Endometrial microvascular endothelial cells (primary cell): ENCODE results near the gene TNIK. TPM values are rescaled to one million over a fixed set of nuclear protein-coding genes. Genes with fewer than 3 reads are reported as not detected.

Source experiments
- in situ Hi-C: cut with HindIII; loops from 2 replicates; pipeline ENCODE4 v1.10.0; 2017; ENCODE audit warnings: low sequenced_read_pairs, low pct_unique_long_range_greater_than_20kb; ENCODE audit errors: inconsistent ontology term
- total RNA-seq: library from RNA; depleted of rRNA; stranded (reverse); fragments of >200 nt; gene quantifications from one replicate; pipeline ENCODE4 v1.2.3, GENCODE V29; 2015; ENCODE audit errors: inconsistent ontology term

The TNIK gene
- total RNA-seq, 1 donor from 2014 or later, result 22.9 TPM

GRCh38 chr3:171472552-171472951 is 12.3 kb upstream of the TNIK start:
- in situ Hi-C loops, result no loop called here

- in situ Hi-C loops, result no loop called here
Observed at GRCh38 chr3:171470714-171471227, 10.6 kb upstream of the TNIK start.

- in situ Hi-C loops, result no loop called here
Observed at GRCh38 chr3:171469376-171469775, 9.2 kb upstream of the TNIK start.

GRCh38 chr3:171468296-171468906 is 8.2 kb upstream of the TNIK start:
- in situ Hi-C loops, result no loop called here

- in situ Hi-C loops, result no loop called here
Observed at GRCh38 chr3:171465763-171466162, 5.6 kb upstream of the TNIK start.

- in situ Hi-C loops, result no loop called here
Observed at GRCh38 chr3:171464462-171464861, 4.3 kb upstream of the TNIK start.

- in situ Hi-C loops, result no loop called here
Observed at GRCh38 chr3:171462224-171462623, 2.0 kb upstream of the TNIK start.

- in situ Hi-C loops, result no loop called here
Observed at GRCh38 chr3:171461525-171461917, 1.3 kb upstream of the TNIK start.

GRCh38 chr3:171460725-171461524 is 720 bp upstream of the TNIK start:
- in situ Hi-C loops, result no loop called here

- in situ Hi-C loops, result loop anchor here (10.0 kb wide), 1 partner anchor 275 kb away; no protein-coding TSS in a partner anchor
Observed at GRCh38 chr3:171459137-171459941, 866 bp downstream of the TNIK start.

- in situ Hi-C loops, result loop anchor here (10.0 kb wide), 1 partner anchor 274 kb away; no protein-coding TSS in a partner anchor
Observed at GRCh38 chr3:171458864-171459136, 1.4 kb downstream of the TNIK start.

GRCh38 chr3:171458071-171458863 is 1.9 kb downstream of the TNIK start:
- in situ Hi-C loops, result loop anchor here (10.0 kb wide), 1 partner anchor 273 kb away; no protein-coding TSS in a partner anchor

GRCh38 chr3:171457607-171458061 is 2.6 kb downstream of the TNIK start:
- in situ Hi-C loops, result loop anchor here (10.0 kb wide), 1 partner anchor 273 kb away; no protein-coding TSS in a partner anchor

- in situ Hi-C loops, result loop anchor here (10.0 kb wide), 1 partner anchor 272 kb away; no protein-coding TSS in a partner anchor
Observed at GRCh38 chr3:171456765-171457606, 3.2 kb downstream of the TNIK start.

GRCh38 chr3:171455603-171456550 is 4.3 kb downstream of the TNIK start:
- in situ Hi-C loops, result loop anchor here (10.0 kb wide), 1 partner anchor 271 kb away; no protein-coding TSS in a partner anchor

GRCh38 chr3:171454041-171454440 is 6.2 kb downstream of the TNIK start:
- in situ Hi-C loops, result loop anchor here (10.0 kb wide), 1 partner anchor 269 kb away; no protein-coding TSS in a partner anchor
